NCI-H446 treated with DMSO at 0.1 percent for 48 hours (cell line): ENCODE measurements around the gene APBB2.

Experiments used
- DNase-seq: peaks from one replicate; lab custom pipeline; 2025; lab: John Stamatoyannopoulos, UW

APBB2 gene

GRCh38 chr4:40897557-40898203 lies 316.7 kb downstream of the APBB2 start:
- DNase-seq: no peak

- DNase-seq: no peak
These were observed 323.6 kb downstream of the APBB2 start for GRCh38 chr4:40890764-40891163.

- no peak for DNase-seq
These were observed 324.1 kb downstream of the APBB2 start for GRCh38 chr4:40890199-40890598.

- DNase-seq: no peak
These were observed 325.4 kb downstream of the APBB2 start for GRCh38 chr4:40888933-40889332.

GRCh38 chr4:40887764-40888131 lies 326.6 kb downstream of the APBB2 start:
- no peak for DNase-seq

- DNase-seq: no peak
These were observed 327.2 kb downstream of the APBB2 start for GRCh38 chr4:40886931-40887763.

- DNase-seq: no peak
These were observed 332.5 kb downstream of the APBB2 start for GRCh38 chr4:40881851-40882250.

GRCh38 chr4:40881096-40881495 lies 333.2 kb downstream of the APBB2 start:
- no peak for DNase-seq

- no peak for DNase-seq
These were observed 335.7 kb downstream of the APBB2 start for GRCh38 chr4:40878548-40879055.

GRCh38 chr4:40877081-40877480 lies 337.3 kb downstream of the APBB2 start:
- DNase-seq: no peak

- DNase-seq: no peak
These were observed 338.7 kb downstream of the APBB2 start for GRCh38 chr4:40875507-40876150.

- no peak for DNase-seq
These were observed 339.4 kb downstream of the APBB2 start for GRCh38 chr4:40874901-40875300.

GRCh38 chr4:40874331-40874730 lies 340.0 kb downstream of the APBB2 start:
- DNase-seq: no peak

- DNase-seq: no peak
These were observed 342.6 kb downstream of the APBB2 start for GRCh38 chr4:40871695-40872250.

GRCh38 chr4:40870150-40870549 lies 344.2 kb downstream of the APBB2 start:
- DNase-seq: no peak

GRCh38 chr4:40865696-40866095 lies 348.6 kb downstream of the APBB2 start:
- no peak for DNase-seq

GRCh38 chr4:40864531-40864930 lies 349.8 kb downstream of the APBB2 start:
- DNase-seq: no peak

GRCh38 chr4:40858962-40859361 lies 355.4 kb downstream of the APBB2 start:
- no peak for DNase-seq

GRCh38 chr4:40857956-40858355 lies 356.4 kb downstream of the APBB2 start:
- no peak for DNase-seq

- DNase-seq: no peak
These were observed 357.4 kb downstream of the APBB2 start for GRCh38 chr4:40856840-40857362.

GRCh38 chr4:40856277-40856839 lies 358.0 kb downstream of the APBB2 start:
- DNase-seq: no peak

- no peak for DNase-seq
These were observed 363.8 kb downstream of the APBB2 start for GRCh38 chr4:40850496-40850895.
